Stimulated activated CD8-positive, alpha-beta memory T cell treated with anti-CD3 and anti-CD28 coated beads, Interleukin-12 subunit alpha, Interleukin-12 subunit beta, amount 100 ng/mL, for 4 hours (primary cell): ENCODE measurements around the gene POLR2F.
"Not testable (repeated sequence)": the region's sequence is repeated elsewhere in the genome, so short reads cannot be mapped to it uniquely, and the experiment has no call there.

Experiments used
- DNase-seq: peaks from one replicate; pipeline ENCODE4 v3.0.0-alpha.2; 2020; ENCODE audit warnings: low read depth

Gene POLR2F

DNA sequence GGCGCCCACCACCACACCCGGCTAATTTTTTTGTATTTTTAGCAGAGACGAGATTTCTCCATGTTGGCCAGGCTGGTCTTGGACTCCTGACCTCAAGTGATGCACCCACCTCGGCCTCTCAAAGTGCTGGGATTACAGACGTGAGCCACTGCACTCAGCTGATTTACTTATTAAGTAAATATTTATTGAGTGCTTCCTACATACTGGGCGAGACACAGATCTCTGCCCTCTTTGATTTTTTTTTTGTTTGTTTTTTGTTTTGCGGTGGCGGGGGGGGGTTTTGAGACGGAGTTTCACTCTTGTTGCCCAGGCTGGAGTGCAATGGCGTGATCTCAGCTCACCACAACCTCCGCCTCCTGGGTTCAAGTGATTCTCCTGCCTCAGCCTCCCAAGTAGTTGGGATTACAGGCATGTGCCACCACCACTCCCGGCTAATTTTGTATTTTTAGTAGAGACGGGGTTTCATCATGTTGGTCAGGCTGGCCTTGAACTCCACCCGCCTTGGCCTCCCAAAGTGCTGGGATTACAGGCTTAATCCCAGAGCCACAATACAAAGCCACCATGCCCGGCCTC, 2.4 kb downstream of the POLR2F start:
- DNase-seq: not testable (repeated sequence)

DNA sequence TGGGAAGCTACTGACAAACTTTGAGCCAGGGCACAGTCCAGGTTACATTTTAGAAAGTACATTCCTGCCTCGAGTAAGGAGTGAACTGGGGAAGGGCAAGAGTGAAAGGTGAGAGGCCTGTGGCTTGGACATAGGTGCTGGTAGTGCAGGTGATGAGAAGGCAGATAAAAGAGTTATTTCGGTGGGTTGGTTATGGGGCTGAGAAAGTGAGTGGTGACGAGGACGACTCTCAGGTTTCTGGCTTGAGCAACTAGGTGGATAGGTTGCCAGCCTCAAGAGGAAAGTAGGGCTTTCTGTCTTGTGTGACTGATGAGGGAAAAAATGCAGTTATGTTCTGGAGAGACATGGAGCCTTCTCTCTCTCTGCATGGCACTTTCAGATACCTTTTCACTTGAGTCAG, 3.7 kb downstream of the POLR2F start:
- DNase-seq: no peak

DNA sequence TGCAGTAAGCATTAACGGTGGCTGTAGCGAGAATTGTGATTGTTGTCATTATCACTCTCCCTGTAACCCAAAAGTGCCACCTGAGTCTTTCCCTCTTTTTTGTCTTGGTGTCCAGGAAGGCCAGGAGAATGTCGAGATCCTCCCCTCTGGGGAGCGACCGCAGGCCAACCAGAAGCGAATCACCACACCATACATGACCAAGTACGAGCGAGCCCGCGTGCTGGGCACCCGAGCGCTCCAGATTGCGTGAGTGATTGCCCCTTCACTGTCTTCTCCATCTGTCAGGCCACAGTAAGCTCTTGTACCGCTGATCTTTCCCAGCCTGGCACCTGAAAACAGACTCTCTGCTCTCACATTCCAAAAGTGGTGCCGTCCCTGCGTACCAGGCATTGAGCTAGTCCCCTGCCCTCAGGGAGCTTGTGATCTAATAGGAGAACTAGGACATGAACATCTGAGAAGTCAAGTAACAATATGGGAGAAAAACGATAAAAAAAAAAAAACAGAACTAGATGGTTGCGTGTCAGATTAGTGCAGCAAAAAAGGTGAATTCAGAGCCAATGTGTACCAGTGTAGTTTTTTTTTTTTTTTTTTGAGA, 5.8 kb downstream of the POLR2F start:
- no peak for DNase-seq

DNA sequence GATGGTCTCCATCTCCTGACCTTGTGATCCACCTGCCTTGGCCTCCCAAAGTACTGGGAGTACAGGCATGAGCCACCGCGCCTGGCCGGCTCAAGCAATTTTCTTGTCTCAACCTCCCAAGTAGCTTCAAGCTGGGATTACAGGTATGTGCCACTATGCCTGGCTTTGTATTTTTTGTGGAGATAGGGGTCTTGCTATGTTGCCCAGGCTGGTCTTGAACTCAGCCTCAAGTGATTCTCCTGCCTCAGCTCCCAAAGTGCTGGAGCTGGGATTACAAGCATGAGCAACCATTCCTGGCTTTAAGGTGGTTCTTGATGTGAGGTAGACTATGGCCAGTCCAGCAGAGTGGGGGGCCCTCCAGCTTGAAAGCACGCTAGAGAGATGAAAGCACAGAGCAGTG, 7.6 kb downstream of the POLR2F start:
- no peak for DNase-seq

DNA sequence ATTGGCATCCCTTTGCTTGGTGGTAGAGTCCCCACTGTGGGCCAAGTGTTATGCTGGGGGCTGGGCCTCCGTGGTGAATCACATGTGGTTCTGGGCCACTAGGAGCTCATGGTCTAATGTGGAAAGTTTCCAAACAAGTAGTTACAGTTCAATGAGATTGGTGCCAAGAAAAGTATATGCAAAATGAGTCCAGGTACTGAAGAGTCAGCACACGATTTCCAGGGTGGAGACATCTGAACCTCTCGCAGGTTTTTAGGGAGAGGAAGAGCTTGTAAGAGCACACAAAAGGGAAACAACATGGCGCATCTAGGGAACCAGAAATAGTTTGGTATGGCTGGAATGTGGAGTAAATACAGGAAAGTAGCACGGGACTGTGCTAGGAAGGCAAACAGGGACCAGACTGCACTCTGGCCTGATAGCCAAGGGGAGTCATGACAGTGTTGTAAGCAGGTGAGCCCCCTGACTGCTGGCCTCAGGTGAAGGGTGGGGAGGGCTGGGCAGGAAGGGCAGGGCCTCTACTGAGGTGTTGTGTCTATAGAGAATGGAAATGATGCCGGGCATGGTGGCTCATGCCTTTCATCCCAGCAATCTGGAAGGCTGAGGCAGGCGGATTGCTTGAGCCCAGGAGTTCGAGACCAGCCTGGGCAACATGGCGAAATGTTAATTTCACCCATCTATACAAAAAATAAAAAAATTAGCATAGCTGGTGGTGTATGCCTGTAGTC, 12.6 kb downstream of the POLR2F start:
- no peak for DNase-seq

DNA sequence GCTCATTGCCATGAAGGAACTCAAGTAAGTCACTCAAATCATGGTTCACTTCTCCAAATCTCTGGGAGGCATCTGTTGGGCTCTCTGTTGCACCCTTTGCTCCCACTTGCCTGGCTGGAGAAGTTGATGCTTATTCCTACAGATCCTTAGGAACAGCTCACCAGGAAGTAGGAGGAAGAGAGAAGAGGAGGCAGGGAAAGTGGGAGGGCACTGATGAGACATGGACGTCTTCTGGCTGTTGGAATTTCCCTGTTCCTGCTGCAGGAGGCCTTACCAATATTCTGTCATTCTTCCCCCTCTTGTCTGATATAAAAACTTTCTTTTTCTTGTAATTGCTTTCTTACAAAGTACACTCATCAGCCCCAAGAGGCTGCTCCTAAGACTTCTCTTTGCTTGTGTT, 13.6 kb downstream of the POLR2F start:
- DNase-seq: no peak

DNA sequence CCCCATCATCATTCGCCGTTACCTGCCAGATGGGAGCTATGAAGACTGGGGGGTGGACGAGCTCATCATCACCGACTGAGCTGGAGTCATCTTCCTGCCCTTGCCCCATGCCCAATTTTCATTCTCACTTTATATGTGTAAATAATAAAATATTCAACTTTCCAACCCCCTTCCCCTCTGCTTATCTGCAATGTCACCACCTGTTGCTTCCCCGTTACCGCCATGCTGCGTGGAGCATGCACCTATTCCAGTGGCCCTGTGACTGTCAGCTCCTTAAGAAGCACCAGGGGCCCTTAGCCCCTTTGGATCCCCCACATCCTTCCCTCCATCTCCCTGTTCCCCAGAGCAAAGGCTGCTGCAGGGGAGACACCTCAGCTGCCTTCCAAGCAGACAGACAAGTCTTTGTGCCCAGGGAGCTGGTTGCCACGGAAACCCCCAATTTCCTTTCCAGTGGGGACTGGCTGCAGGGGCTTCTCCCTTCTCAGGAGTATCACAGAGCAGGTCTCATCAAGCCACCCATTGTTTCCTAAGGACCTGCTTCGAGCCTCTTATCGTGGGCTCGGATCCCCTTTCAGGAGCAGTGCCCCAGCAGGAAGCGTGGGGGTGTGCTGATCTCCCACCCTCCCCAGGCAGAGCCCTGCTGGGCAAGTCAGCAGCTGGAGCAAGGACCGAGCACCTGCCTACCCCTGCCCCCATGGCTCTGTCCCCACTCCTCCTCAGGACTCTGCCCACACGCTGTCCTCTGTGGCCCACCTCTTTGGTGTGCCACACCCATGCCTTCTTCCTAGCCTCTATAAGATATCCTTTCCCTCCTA, 14.3 kb downstream of the POLR2F start:
- DNase-seq: no peak

DNA sequence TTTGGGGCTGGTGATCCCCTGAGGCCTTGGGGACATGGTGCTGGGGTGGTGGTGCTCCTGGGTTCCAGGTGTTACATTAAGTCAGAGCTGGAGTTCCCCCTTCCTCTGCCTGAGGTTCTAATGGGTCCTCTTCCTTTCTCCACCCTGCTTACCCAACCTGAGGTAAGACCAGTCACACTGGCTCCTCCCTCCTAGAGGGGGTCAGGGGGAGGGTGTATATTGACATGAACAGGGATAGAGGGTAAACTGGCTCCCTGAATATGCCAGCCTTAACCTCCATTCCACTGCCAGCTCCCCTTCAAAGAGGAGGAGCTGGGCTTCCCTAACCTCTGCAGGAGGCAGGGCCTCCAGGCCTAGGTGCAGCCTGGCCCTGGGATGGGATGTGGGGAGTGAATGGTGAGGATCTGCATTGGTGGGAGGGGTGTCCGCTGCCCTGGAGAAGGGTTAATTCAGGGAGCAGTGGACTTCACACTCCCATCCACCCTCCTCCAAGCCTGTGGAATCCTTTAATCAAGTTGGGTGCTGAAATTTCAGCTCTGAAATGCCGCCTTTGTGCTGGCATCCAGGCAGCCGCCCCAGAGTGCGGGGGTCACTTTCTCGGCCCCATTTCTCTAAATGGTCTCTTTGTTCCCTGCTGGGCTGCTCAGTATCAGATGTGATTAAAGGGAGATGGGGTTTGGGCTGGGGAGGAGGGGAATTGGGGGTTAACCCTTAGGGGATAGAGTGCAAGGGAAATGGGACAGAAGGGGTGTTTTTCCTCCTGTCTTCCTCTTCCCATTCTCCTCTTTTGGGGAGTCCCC, 15.2 kb downstream of the POLR2F start:
- DNase-seq: no peak

DNA sequence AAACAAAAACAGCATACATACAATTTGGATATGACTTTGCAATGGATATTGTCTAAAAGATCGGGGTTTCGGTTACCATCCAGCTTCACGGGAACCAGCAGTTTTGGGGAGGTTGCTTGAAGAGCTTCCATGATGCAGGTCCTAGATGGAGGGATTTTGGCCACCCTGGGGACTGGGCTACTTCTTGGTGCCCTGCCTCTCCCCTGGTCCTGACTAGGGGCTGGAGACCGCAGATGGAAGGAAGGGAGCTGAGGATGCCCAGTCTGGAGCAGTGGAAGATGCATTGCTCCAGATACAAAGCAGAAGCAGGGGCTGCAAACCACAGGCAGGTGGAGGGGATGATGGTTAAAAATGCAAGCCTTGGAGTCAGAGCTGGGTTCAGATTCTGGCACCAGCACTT, 17.4 kb downstream of the POLR2F start:
- DNase-seq: no peak

DNA sequence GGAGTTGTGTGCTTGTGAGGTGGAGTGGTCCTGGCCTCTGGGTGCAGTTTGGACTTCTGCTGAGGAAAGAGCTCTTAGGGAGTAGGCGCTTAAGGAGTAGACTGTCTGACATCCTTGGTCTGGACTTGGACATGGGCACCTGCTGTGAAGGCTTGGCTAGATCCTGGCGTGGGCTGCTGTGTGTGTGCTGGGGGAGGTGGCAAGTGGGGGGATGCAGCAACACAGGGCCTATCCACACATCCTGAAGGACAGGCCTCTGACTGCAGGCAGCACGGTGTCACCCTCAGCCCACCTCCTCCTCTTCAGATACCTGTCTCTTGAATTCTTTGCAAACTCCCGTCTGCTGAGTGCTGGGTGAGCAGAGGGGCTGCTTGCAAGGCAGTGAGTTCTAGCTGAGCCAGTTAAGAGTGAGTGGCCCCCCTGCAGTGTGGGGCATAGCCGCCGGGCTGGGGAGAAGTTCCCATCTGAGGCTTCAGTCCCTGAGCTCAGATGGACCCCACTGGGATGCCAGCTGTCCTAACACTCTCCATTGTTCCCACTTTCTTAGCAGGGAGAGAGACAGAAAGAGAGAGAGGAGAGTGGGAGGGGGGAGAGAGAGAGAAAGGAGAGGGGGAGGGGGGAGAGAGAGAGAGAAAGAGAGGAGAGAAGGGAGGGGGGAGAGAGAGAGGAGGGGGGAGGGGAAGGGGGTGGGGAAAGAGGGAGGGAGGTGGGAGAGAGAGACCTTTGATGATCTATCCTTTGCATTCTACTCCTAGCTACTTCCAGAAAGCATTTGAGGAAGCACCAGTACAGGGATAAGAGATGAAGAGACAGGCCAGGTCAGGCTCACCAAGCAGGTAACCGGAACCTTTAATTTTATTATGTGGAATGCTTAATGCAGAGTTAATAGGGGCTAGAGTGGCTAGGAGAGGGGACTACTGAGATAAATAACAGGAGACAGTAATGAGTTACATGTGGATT, 18.3 kb downstream of the POLR2F start:
- no peak for DNase-seq

DNA sequence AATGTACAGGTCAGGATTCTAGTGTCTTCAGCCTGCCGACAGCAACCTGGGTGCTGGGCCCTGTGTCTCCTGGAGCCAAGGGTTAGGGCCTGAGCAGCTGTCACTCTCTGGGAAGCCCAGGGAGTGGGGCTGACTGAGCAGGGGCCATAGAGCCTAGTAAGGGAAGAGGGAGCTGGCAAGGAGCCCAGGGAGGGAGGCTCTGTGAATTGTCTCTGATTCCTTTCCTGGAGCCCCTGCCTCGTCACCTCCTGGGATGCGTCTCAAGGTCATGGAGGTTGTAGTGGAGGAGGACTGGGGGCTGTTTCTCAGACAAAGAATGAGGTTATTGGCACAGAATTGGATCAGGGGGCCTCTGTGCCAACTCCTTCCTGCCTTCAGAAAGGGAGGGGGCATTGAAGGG, 19.0 kb downstream of the POLR2F start:
- DNase-seq: no peak

DNA sequence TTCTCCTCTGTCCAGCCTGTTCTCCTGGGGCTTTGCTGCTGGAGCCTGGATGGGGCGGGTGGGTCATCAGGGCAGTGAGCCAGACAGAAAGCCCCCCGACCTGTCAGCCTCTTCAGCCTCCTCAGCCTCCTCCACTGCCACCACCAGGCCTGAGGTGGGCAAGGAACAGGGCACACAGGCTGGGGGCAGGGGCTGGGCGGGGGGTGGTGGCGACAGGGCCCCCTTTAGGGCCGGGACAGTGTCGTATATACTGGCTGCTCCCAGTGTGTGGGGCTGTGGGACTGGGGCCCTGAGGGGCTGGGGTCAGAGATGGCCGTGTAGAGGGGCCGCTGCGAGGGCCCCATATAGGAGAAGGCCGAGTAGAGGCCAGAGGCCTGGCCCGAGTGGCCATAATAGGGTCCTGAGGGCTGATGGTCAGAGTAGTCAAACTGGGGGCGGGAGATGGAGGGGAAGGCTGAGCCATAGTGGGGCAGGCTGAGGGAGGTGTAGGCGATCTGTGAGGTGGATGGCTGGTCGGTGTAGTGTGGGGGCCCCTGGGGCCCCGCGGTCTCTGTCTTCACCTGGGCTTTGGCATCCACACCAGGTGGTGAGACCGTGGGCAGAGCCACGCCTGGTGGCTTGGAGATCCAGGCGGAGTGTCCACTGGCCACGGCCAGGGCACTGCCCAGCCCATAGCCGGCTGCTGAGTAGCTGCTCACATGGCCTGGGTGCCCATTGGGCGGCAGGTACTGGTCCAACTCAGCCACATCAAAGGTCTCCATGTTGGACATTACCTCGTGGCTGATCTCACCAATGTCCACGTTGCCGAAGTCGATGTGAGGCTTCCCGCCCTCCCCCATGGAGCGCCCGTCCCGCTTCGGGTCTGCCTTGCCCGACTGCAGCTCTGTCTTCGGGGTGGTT, 20.0 kb downstream of the POLR2F start:
- no peak for DNase-seq

DNA sequence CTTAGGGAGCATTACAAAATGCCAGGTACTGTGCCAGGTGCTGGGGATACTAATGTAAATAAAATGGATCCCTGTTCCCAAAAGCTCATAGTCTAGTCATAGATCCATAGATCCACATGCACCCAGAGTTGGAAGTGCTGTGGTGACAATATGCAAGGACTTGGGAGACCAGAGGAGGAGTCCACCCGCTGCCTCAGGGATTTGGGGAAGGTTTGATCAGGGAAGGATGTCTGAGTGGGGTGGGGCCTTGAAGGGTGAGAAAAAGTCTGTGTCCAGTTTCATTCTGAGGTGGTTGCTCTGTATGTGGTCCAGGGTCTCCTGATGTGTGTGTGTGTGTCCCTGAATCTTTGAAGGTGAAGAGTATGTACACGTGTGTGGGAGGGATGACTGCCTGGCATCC, 21.7 kb downstream of the POLR2F start:
- no peak for DNase-seq

DNA sequence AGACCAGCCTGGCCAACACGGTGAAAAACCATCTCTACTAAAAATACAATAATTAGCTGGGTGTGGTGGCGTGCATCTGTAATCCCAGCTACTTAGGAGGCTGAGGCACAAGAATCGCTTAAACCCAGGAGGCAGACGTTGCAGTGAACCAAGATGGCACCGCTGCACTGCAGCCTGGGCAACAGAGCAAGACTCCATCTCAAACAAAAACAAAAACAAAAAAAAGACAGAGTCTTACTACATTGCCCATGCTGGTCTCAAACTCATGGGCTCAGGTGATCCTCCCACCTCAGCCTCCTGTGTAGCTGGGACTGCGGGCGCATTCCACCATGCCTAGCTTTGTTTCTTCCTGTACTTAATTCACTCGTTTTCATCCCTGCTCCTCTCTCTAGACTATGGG, 22.5 kb downstream of the POLR2F start:
- DNase-seq: not testable (repeated sequence)

DNA sequence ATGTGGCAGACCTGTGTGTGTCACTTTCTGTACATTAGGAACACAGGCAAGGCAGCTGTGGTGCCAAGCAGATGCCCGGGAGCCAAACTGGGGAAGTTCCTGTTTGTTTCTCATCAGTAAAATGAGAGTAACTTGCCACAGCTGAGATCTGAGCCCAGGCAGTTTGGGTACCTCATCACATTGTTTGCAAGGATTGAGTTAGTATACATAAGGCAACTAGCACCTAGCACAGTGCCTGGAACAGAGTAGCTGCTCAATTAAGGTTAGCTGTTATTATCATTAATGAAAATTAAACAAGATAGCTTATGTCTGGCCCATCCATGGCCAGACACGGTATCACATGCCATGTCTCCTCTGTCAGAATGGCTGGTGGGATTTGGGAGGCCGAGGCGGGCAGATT, 23.0 kb downstream of the POLR2F start:
- no peak for DNase-seq

DNA sequence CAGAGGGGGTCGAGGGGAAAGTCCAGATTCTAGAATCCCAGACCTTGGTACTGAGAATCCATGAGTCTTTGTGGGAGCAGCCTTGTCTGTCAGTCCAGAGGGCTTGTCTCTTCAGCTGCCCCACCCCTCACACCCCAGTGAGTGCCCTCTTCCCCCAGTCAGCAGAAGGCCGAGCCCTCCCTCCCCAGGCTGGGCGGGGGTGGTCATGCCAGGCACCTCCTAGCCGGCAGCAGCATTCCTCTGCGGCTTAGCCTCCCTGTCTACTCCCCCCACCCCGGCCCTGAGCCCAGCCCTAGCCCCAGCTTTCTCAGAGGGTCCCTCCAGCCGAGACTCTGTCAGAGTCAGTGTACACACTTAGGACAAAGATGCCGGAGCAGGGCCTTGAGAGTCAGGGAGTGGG, 26.3 kb downstream of the POLR2F start:
- DNase-seq: no peak

DNA sequence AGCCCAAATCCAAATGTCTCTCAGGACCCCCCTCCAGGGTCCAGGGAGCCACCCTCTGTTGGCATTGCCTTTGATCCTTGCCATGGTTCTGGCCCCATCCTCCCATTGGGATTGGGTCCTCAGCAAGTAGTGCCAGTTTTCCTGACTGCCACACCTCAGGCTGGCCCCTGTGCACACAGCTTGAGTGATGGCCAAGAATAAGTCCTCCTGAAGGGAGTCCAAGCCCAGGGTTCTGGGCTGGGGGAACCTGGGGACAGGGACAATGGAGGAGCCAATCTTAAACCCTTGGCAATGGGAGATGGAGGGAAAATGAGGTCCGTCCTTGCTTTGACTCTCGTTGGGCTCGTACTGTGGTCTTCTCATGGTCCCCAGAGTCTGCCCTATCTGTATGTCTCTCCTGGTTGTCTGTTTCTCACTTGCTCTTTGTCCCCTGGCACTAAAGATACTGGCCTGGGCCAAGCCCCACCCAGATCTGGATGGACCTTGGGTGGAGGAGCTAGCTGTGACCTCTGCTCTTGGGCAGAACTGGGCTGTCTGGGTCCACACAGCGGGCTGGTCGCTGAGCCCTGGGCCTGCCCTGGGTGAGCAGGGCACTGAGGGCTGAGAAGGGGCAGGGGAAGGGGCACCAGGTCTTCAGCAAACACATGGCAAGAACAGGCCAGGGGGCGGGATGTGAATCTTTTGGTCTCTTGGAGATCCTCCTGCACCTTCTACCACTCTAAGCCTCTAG, 27.9 kb downstream of the POLR2F start:
- DNase-seq: no peak

DNA sequence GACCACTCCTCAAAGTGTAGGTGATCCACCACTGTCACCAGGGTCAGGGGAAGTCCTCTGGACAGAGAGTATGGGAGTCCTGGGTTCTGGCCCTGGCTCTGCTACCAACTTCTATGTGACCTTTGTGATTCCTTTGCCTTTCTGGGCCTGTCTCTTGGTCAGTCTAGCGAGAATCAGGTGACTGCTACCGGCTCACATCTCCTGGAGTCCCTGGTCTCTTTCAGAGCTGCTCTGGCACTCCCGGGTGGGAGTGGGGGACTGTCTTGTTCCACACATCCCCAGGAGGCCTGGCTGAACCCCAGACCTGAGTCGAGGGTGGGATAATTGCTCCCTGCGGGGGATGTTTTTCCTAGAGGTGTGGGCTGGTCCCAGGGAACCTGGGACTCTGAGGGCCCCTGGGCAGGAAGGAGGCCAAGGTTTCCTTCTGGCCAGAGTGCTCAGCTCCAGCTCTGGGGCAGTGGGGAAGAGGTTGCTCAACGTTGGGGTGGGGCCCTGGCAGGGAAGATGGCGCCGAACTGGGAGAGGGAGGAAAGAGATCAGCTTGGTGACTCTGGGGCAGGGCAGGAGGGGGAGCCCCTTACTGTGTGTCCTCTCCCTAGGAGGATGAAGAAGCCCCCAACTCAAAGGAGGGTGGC, 28.8 kb downstream of the POLR2F start:
- no peak for DNase-seq
